ENCODE measurements around the gene MS4A14. TPM values are rescaled to one million over a fixed set of nuclear protein-coding genes. Genes with fewer than 3 reads are reported as not detected.
"Not testable (repeated sequence)": the region's sequence is repeated elsewhere in the genome, so short reads cannot be mapped to it uniquely, and the experiment has no call there.

The MS4A14 gene
- total RNA-seq, 4 donors from 2014 or later: 0.57 to 15.7 (median 2.7) TPM

DNA sequence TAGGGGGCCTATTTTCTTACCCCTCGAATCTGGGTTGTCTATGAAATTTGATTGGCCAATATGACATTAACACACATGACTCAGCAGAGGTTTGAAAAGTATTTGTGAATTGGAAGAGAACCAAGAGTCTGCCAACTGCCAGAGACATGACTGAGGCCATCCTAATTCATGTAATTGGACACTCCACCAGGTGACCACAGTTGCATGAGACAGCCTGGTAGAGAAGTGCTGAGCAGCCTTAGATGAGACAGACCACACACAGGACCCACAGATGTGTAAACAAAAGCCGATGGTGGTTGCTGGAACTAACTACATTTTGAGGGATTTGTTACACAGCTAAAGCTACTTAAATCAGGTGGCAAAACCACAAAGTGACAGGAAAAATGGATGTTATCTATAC is 32.3 kb downstream of the MS4A14 start:
- H3K27ac ChIP-seq: no peak overlapping the region

GRCh38 chr11:60429272-60429671 is 33.0 kb downstream of the MS4A14 start, which contains the start of gene MS4A5:
MS4A5 (plus strand) TSS chr11:60429572; CDS start chr11:60429675, 103 bp downstream.
- Histone ChIP-seq H3K27me3 (no peaks in the 10 kb centered on the region), H3K4me3 (no peak within 1 kb of the TSS), H3K27ac (no peak within 1 kb of the TSS), H3K9me3 (no peaks in the 10 kb centered on the region), H3K4me1 (no peaks in the 10 kb centered on the region), H3K36me3 (no peaks in the 10 kb centered on the region)
- TF ChIP-seq, protein P1, sequence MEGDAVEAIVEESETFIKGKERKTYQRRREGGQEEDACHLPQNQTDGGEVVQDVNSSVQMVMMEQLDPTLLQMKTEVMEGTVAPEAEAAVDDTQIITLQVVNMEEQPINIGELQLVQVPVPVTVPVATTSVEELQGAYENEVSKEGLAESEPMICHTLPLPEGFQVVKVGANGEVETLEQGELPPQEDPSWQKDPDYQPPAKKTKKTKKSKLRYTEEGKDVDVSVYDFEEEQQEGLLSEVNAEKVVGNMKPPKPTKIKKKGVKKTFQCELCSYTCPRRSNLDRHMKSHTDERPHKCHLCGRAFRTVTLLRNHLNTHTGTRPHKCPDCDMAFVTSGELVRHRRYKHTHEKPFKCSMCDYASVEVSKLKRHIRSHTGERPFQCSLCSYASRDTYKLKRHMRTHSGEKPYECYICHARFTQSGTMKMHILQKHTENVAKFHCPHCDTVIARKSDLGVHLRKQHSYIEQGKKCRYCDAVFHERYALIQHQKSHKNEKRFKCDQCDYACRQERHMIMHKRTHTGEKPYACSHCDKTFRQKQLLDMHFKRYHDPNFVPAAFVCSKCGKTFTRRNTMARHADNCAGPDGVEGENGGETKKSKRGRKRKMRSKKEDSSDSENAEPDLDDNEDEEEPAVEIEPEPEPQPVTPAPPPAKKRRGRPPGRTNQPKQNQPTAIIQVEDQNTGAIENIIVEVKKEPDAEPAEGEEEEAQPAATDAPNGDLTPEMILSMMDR (IDR thresholded peaks at IDR 0.05): no peak
- TF ChIP-seq POLR2A (IDR thresholded peaks at IDR 0.05): no peak
- DNase-seq: no peak

More for the DNA sequence above, 32.3 kb downstream of the MS4A14 start:
- H3K4me3 ChIP-seq: no peak overlapping the region
- DNase-seq: no peak
- TF ChIP-seq, protein P1 (IDR thresholded peaks at IDR 0.05): no peak
- no peak for TF ChIP-seq POLR2A (IDR thresholded peaks at IDR 0.05)
- no peaks in the 10 kb centered on the region for H3K27me3 ChIP-seq
- H3K4me1 ChIP-seq: no peaks in the 10 kb centered on the region
- no peaks in the 10 kb centered on the region for H3K36me3 ChIP-seq
- no peaks in the 10 kb centered on the region for H3K9me3 ChIP-seq

DNA sequence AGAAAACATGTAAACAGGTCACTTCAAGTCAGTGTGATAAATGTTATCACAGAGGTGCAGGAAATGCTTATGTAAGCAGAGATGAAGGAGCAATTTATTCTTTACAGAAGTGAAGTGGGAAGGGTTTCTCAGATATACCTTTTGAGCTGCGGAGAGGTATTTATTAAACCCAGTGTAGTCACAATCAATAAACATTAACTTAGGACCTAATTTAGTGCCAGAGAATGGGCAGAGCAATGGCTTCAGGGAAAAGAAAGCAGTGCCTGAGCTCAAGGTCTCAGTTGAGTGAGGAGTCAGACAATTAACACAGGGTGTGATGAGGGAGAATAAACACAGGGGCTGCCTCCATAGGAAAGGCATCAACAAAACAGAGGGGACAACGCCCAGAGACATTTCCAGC is 35.0 kb downstream of the MS4A14 start:
- no peaks in the 10 kb centered on the region for H3K4me1 ChIP-seq
- no peak for DNase-seq
- H3K27me3 ChIP-seq: no peaks in the 10 kb centered on the region
- no peak overlapping the region for H3K27ac ChIP-seq
- no peak overlapping the region for H3K4me3 ChIP-seq
- no peak for TF ChIP-seq POLR2A (IDR thresholded peaks at IDR 0.05)
- TF ChIP-seq, protein P1 (IDR thresholded peaks at IDR 0.05): no peak
- H3K9me3 ChIP-seq: no peaks in the 10 kb centered on the region
- H3K36me3 ChIP-seq: no peaks in the 10 kb centered on the region

GRCh38 chr11:60433401-60433800 is 37.1 kb downstream of the MS4A14 start:
- Histone ChIP-seq H3K36me3 (no peaks in the 10 kb centered on the region), H3K27me3 (no peaks in the 10 kb centered on the region), H3K9me3 (no peaks in the 10 kb centered on the region), H3K4me3 (no peak overlapping the region), H3K27ac (no peak overlapping the region), H3K4me1 (no peaks in the 10 kb centered on the region)
- no peak for DNase-seq
- no peak for TF ChIP-seq POLR2A (IDR thresholded peaks at IDR 0.05)
- TF ChIP-seq, protein P1 (IDR thresholded peaks at IDR 0.05): no peak

DNA sequence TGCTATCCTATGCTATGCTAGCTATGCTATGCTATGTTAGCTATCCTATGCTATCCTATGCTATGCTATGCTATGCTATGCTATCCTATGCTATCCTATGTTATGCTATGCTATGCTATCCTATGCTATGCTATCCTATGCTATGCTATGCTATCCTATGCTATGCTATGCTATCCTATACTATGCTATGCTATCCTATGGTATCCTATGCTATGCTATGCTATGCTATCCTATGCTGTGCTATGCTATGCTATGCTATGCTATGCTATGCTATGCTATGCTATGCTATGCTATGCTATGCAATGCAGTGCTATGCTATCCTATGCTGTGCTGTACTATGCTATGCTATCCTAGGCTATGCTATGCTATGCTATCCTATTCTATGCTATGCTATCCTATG is 50.8 kb downstream of the MS4A14 start:
- H3K4me3 ChIP-seq: no peak overlapping the region
- no peaks in the 10 kb centered on the region for H3K36me3 ChIP-seq
- DNase-seq: no peak
- no peaks in the 10 kb centered on the region for H3K4me1 ChIP-seq
- TF ChIP-seq, protein P1 (IDR thresholded peaks at IDR 0.05): no peak
- no peak for TF ChIP-seq POLR2A (IDR thresholded peaks at IDR 0.05)
- no peaks in the 10 kb centered on the region for H3K27me3 ChIP-seq
- no peaks in the 10 kb centered on the region for H3K9me3 ChIP-seq
- no peak overlapping the region for H3K27ac ChIP-seq

DNA sequence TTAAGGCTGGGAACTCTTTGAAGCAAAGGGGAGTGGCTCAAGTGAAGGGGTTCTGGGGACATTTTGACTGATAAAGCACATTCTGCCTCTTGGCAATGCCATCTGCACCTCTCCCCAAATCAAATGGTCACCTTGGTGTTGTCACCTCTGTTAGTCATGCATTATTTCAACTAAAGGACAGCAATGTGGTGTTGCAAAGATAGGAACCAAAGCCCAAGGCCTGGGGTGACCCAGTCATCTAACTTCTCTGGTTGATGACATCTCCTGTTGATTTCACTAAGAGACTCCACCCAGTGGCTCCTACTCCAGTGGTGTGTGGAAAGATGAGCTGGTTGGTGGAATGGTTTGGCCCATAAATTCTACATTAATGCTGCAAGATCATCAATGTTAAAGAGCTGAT is 51.6 kb downstream of the MS4A14 start:
- no peaks in the 10 kb centered on the region for H3K9me3 ChIP-seq
- H3K36me3 ChIP-seq: no peaks in the 10 kb centered on the region
- H3K27ac ChIP-seq: no peak overlapping the region
- H3K27me3 ChIP-seq: no peaks in the 10 kb centered on the region
- H3K4me3 ChIP-seq: no peak overlapping the region
- no peaks in the 10 kb centered on the region for H3K4me1 ChIP-seq
- no peak for TF ChIP-seq POLR2A (IDR thresholded peaks at IDR 0.05)
- TF ChIP-seq, protein P1 (IDR thresholded peaks at IDR 0.05): no peak
- DNase-seq: no peak

DNA sequence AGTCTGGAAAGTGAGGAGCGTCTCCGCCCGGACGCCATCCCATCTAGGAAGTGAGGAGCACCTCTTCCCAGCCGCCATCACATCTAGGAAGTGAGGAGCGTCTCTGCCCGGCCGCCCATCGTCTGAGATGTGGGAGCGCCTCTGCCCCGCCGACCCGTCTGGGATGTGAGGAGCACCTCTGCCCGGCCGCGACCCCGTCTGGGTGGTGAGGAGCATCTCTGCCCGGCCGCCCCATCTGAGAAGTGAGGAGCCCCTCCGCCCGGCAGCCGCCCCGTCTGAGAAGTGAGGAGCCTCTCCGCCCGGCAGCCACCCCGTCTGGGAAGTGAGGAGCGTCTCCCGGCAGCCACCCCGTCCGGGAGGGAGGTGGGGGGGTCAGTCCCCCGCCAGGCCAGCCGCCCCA is 54.9 kb downstream of the MS4A14 start:
- H3K4me3 ChIP-seq, H3K4me1 ChIP-seq, DNase-seq, H3K27ac ChIP-seq, H3K27me3 ChIP-seq, H3K36me3 ChIP-seq, H3K9me3 ChIP-seq: not testable (repeated sequence)

Data from Peyer's patch (tissue), 4 donors.